Eye (tissue), 1 donor: ENCODE measurements around the gene STK4.

Experiments used
- DNase-seq: peaks from one replicate; pipeline ENCODE4 v3.0.0-alpha.2; 2015

STK4 gene

DNA sequence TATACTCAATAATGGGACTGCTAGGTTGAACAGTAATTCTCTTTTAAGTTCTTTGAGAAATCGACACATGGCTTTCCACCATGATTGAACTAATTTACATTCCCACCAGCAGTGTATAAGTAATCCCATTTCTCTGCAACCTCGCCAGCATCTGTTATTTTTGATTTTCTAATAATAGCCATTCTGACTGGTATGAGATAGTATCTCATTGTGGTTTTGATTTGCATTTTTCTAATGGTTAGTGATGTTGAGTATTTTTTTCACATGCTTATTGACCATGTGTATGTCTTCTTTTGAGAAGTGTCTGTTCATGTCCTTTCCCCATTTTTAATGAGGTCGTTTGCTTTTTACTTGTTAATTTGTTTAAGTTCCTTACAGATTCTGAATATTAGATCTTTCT is 66.5 kb downstream of the STK4 start:
- DNase-seq = no peak

DNA sequence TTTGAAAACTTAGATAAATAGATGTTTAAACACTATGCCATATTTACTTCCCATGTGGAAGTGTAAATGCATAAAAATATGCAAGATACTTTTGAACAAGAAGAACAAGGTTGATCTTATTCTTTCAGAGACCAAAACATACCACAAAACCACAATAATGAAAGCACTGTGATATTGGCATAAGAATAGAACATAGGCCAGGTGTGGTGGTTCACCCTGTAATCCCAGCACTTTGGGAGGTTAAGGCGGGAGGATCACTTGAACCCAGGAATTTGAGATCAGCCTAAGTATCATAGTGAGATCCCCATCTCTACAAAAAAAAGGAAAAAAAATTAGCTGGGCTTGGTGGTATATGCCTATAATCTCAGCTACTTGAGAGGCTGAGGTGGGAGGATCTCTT is 68.1 kb downstream of the STK4 start:
- no peak for DNase-seq

DNA sequence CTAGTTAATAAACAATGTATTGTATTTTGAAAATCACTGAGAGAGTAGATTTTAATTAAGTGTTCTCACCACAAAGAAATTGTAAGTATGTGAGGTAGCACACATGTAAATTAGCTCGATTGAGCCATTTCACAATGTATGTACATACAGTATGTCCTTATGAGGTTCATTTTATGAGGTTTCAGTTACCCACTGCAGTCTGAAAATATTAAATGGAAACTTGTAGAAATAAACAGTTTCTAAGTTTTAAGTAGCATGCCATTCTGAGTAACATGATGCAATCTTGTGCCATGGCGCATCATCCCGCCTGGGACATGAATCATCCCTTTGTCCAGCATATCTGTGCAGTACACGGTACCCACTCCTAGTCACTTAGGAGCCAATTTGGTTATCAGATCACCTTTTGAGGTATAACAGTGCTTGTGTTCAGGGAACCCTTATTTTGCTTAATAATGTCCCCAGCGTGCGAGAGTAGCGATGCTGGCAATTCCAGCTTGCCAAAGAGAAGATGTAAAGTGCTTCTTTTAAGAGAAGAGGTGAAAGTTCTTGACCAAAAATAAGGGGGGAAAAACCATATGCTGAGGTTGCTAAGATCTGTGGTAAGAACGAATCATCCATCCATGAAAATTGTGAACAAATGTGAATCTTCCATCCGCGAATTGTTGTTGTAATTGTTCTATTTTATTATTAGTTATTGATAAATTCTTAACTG is 69.9 kb downstream of the STK4 start:
- DNase-seq = no peak

DNA sequence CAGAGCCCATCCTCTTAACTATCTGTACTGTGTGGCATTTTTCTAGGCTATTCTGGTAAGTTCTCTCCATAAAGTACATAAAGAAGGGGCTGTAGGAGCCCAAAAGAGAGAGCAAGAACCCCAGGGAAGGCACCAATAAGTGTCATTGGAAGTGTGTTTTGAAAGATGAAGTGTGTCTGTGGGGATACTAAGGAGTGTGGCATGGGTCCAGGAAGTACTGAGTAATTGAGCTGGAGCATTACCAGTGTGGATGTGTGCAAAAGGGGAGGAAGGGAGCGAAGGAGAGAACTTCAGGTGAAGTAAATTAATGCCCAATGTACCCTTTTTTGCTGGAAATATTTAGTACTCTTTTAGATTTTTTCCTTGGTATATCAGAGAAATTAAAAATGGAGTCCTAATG is 70.7 kb downstream of the STK4 start:
- no peak for DNase-seq

- DNase-seq = no peak
Measured at GRCh38 chr20:45037635-45038034, 71.3 kb downstream of the STK4 start.

GRCh38 chr20:45038745-45039474 is 72.6 kb downstream of the STK4 start:
- DNase-seq = no peak

DNA sequence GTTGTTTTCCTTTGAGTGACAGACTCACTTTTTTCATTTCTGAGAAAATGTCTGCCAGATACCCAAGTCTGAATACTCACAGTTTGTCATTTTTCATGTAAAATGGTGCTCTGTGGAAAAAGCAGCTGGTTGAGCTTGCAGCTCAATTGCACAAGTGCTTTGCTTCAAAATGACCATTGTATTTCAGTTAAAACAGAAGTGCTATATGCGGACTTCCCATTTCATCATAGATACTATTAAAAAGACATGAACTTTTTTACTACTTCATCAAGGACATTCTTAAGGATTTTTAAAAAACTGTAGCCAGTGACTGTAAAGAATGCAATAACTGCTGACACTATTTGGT is 73.1 kb downstream of the STK4 start:
- DNase-seq = no peak

DNA sequence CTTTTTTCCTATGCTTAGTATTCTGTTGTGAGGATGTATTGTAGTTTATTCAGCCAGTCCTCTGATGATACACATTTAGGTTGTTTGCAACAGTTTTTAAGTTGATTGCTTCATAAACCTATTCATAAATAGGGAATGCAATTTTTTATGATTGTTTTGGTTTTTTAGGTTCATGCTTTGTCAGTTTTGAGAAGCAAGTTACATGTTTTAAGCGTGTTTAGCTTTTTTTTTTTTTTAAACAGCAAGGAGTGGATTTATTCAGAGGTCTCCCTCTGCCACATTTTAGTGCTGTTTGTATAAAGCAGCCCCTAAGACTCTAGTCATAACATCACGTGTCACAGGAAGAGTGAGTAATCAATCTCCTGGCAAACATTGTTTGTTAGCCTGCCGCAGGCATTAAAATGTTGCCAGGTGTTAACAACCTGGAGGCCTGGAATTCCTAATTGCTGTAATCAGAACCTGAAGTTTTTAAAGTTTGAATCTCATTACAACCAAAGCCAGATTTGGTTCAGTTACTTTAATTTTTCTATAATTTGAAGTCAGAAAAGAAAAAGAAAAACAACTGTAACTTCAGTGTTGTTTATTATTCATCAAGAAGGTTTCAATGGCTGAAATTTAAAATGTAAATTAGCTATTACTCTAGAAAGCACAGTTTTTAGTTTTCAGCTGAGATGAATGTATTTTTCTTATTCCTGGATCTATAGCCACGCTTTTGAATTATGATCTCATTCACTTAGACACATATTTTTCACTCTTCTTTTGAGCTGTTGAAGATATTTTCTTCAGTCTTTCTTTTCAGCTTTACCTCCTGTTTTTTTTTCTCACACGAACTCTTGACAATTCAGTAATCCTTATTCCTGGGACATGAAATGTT is 75.4 kb downstream of the STK4 start:
- DNase-seq = no peak

- no peak for DNase-seq
Measured at GRCh38 chr20:45042978-45043377, 76.7 kb downstream of the STK4 start.

DNA sequence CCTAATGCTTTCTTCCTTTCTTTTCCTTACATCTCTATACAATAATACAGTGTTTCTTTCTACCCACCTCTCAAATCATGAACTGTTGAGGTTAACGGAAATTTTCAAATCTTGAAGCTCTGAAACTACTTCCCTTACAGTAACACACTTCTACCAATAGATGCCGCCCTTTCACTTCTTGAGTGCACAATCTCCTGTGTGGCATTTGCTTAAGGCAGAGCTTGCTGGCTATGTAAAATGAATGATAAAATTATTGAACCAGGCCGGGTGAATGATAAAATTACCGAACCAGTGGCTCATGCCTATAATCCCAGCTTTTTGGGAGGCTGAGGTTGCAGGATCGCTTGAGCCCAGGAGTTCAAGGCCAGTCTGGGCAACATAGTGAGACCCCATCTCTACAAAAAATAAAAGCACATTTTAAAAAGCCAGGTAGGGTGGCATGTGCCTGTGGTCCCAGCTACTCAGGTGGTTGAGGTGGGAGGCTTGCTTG is 77.8 kb downstream of the STK4 start:
- peak; percentile 88 for DNase-seq

- DNase-seq = no peak
Measured at GRCh38 chr20:45044601-45045000, 78.3 kb downstream of the STK4 start.

GRCh38 chr20:45047581-45048119 is 81.3 kb downstream of the STK4 start:
- DNase-seq = no peak

GRCh38 chr20:45049438-45049837 is 83.1 kb downstream of the STK4 start:
- DNase-seq = no peak

GRCh38 chr20:45049904-45050471 is 83.7 kb downstream of the STK4 start:
- DNase-seq = no peak

GRCh38 chr20:45051204-45052060 is 85.1 kb downstream of the STK4 start:
- no peak for DNase-seq

DNA sequence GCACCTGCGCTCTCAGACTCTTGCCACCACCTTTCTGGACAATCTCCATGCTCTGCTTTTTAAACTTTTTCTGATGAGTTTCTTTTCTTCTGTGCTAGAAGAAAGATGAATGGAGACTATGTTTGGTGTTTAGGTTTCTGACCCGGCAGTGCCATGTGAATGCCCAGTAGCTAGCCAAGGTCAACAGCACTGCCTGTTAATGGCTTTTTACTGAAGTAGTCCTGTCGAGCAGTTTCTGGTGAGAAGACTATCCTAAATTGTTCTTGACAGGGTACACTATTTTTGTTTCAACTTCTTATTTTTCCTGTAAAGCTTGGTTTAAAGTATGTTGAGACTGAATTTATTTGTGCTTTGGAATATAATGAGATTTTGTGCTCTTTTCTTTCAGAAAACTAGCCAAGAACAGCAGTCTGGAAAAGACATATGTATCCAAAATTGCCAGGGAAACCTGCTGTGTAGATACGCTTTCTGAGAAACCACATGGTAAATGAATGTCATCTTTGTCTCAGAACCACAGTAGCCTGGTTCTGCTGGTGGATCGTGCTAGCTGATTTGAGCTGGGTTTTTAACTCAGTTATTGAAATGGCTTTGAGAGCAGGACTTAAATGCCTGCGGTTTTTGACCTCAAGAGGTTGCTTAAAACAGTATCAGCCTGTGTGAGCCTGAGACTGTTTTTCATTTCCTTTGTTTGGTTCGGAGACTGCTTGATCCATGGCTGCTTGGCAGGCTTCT is 86.6 kb downstream of the STK4 start:
- peak; percentile 55 for DNase-seq

DNA sequence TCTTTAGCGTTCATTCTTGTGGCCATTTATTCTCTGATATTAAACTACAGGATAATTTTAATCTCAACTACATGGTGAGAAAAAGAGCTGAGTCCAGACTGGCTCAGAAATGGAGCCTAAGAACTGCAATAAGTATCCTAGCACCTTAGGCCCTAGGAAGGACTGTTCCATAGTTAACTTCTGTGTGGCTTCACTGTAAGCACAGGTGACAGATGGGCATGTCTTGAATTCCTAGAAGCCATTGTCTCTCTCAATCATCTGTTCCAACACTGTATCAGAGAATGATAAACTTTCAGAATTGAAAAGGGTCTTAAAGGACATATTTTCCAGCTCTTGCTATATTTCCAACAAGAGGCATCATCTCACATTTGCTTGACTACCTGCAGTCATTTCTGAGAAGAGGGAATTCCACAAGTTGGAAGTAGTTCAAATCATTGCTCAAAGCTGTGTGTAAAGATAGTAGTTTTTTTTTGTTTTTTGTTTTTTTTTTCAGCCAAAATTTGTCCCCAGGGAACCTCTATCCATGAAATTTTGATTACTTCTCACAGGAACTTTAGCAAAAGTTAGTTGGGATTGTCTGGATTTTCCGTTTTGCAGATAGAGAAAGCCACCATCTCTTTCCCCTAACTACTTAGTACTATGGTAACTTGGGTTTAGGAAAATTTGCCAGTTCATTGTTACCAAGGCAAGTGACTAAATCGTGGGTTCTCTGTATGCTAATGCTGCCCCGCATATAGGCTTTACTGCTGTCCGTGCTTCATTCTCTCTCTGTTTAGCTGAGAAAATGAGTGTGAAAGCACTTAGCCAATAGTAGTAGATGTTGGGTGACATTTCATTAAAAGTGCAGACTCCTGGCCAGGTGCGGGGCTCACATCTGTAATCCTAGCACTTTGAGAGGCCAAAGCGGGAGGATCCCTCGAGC is 87.4 kb downstream of the STK4 start:
- no peak for DNase-seq

DNA sequence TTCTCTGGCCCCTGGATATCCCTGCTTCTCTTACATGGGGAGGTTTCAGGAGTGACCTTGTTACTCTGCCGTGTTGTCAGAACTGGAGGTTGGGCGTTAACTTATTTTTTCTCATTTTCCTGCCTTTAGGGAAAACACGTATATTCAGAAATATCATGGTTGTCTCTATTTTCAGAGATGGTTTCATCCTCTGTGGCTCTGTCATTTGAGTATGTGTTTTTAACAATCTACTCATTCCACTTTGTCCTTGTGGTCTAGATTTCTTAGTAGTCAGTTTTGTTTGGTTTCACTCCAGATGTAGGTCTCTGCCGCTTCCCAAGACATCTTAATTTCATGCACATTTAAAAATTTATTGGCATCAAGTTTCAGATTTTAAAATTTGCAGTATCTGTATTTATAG is 88.7 kb downstream of the STK4 start:
- no peak for DNase-seq

- DNase-seq = no peak
Measured at GRCh38 chr20:45056473-45057173, 90.3 kb downstream of the STK4 start.
